CD1c-positive myeloid dendritic cell (primary cell): Measurements from ENCODE around the gene CAMSAP3.

Experiments used
- DNase-seq: peaks from one replicate; pipeline ENCODE4 v3.0.0-alpha.2; 2016; ENCODE audit errors: extremely low spot score

Gene CAMSAP3

GRCh38 chr19:7612282-7613274, 16.9 kb downstream of the CAMSAP3 start:
- DNase-seq: no peak

- DNase-seq: no peak
Observed at GRCh38 chr19:7614859-7615741, 19.4 kb downstream of the CAMSAP3 start.

GRCh38 chr19:7617172-7617571, 21.5 kb downstream of the CAMSAP3 start:
- DNase-seq: no peak

- DNase-seq: no peak
Observed at GRCh38 chr19:7617735-7618134, 22.1 kb downstream of the CAMSAP3 start.

- DNase-seq: no peak
Observed at GRCh38 chr19:7618348-7618747, 22.7 kb downstream of the CAMSAP3 start.

DNA sequence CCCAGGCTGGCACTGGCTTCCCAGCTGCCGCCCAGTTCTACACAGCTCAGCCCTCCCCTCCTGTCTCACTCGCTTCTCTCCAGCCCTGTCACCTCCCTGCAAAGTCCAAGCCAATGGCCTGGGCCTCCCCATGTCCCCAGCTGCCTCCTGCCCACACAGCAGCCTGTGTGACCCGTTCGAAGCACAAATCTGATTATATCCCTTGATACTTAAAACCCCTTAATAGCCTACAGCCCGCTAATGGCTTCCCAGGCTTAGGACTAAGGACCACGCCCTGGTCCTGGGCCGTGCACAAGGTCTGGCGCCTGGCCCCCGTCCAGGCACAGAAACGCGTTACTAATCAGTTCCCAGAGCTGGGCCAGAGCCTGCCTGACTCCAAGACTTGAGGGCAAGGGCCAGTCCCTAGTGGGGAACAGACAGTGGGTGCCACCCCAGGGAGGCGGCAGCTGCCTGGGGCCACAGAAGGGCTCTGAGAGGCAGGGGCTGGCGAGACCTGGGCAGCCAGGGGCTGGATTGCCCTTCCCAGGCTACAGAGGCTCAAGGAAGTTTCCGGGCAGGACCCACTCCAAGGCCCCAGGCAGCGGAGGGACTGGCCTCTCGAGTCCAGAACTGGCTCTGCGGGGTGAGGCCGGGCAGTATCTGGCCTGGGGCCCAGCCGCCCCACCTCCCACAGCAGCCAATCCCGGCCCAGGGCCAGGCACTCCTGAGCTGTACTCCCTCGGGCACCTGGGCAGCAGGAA, 23.3 kb downstream of the CAMSAP3 start:
- DNase-seq: no peak

DNA sequence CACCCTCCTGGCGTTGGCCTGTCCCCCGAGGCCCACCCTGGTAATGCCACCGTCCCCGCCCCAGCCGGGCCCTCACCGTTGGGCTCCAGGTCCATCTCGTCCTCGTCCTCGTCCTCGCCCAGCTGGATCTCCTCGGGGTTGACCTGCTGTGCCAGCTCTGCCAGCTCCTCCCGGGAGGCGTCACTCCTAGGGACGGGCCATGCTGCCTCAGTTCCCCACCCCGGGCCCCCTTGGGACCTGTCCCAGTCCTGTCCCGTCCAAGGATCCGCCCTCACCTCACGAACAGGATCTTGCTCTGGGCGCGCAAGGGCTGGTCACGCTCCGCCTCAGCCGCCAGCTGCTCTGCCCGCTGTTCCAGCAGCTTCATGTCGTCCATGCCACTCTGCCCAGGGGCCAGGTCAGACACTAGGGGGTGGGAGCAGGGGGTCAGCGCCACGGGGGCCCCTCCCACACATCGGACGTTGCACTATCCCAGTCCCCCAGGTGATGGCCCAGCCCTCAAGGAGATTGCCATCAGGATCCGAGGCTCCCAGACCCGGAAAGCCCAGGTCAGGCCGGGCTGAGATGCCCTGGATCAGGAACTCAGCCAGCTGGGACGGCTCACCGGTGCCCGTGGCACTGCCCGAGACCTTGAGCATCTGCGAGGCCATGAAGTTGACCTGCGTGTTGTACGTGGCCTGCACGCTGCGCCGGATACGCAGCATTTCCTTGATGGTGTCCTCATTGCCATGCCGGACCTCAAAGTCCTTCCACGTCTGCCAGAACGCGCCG, 24.2 kb downstream of the CAMSAP3 start:
- DNase-seq: no peak

DNA sequence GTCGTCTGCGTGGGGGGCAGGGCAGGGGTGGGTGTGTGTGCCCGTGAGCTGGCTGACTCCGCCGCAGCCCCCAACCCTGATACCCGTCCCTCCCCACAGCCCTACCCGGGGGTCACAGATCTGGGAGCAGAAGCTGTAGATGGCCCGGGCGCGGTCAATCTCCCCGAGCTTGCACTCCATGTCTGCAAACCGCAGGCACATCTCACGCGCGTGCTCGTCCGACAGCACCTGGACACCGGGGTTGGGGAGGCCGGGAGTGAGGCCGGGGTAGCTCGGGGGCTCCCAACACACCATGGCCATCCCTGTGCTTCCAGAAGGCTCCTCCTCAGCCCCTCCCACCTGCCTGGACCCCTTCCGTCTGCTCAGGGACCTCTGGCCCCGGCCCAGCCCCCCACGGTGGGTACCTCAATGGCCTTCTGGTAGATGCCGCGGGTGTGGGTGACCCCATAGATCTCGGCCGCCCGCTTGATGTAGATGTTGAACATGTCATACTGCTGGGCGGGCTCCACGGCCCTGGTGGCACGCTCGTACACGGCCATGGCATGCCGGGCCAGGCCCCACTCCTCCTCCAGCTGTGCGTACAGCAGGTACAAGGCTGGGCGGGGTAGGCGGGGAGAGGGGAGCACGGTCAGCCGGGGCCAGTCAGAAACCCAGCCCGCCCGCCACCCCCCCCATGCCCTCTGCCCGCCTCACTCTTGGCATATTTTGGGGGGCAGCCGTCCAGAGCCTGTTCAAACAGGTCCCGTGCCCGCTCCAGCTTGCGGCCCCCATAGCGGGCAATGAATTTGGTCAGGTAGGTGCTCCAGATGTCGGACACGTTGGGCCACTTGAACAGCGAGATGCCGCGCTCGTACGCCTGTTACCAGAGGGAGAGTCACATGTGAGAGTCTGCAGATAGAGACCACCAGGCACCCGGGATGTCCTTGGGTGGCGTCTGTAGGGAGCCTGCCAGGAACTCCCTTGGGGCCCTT, 25.1 kb downstream of the CAMSAP3 start:
- DNase-seq: no peak

- DNase-seq: no peak
Observed at GRCh38 chr19:7622933-7623685, 27.4 kb downstream of the CAMSAP3 start.

DNA sequence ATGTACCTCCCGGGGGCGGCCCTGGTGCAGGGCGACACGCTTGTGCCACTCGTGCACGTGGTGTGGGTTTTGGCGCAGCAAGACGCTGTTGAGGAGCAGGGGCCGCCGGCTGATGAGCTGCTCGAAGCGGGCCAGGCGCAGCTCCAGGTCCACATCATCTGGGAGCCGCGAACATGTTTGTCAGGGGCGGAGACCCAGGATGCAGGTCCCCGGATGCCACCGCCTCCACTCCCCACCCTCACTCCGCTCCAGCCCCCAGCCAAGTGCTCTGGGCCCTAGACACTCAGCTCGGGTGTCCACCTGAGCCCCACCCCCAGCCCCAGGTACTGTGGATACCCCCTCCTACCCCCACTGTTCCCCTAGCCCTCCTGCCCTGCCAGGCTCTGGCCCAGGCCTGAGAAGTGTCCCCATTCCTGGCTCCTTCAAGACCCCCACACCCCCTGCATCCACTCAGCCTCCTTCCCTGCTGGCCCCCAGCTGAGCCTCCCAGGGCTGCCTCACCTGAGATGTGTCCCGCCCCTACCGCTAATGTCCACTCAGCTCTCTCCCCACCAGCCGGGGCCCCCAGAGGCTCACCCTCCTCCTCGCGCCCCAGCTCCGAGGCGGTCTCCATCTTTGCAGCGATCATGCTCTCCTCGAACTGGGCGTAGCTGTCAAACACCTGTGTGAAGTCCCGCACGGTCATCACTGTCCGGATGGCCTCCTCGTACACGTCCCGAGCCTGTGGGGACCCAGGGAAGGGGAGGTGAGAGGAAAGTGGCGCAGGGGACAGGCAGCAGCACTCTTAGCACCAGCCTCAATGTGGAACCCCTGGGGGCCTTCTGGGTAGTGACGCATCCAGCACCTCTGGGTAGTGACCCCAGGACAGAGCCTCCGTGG, 28.3 kb downstream of the CAMSAP3 start:
- DNase-seq: no peak

DNA sequence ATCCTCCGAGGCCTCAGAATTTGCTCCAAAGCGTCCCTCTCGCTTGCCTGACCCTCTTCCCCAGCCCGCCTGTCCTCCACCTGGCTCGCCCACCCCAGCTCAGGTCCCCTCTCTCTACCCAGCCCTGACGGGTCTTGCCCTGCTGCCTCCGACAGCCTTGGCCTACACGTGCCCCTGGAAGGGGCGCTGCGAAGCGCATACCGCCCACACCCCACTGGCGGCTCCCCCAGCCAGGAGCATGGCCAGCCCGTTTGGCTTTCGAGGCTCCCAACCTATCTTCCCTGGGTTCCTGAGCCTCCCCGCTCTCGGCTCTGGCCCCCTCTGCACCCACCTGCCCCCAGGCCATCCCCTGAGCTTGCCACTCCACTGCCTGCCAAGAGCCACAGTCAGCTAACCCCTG, 29.1 kb downstream of the CAMSAP3 start:
- DNase-seq: no peak

GRCh38 chr19:7625763-7626372, 30.2 kb downstream of the CAMSAP3 start:
- DNase-seq: no peak

GRCh38 chr19:7627166-7627565, 31.5 kb downstream of the CAMSAP3 start:
- no peak for DNase-seq

- no peak for DNase-seq
Observed at GRCh38 chr19:7628589-7629311, 33.1 kb downstream of the CAMSAP3 start.

- peak; percentile 99 for DNase-seq
Observed at GRCh38 chr19:7629347-7630054, 33.8 kb downstream of the CAMSAP3 start, which contains the start of the genes PET100 and XAB2. Gene PET100 (plus strand): TSS chr19:7629793. CDS start chr19:7629834, 41 bp downstream. Gene XAB2 (minus strand): TSS chr19:7629545. CDS start chr19:7629527, 18 bp downstream.

DNA sequence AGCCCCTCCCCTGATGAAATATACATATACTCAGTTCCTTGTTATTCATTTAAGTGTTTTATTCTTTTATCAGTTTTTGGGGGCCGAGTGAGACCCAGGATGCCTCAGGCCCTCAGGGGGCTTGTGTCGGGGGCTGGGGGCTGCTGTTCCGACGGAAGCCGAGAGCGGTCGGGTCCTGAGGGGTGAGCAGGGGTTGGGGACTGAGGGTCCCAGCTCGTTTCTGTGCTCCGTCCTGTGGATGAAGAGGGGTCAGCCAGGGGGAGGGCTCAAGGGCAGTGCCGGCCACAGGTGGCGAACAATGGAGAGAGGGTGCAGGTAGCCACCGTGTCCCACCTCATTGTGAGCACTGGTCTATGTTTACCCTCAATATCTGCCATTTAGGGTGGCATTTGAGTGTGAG, 35.9 kb downstream of the CAMSAP3 start:
- DNase-seq: no peak
